GM19468 (cell line): ENCODE data around the gene CCDC14.
"Not testable (repeated sequence)": the region's sequence is repeated elsewhere in the genome, so short reads cannot be mapped to it uniquely, and the experiment has no call there.

Experiments
- ATAC-seq: cut with Tn5 transposase; IDR thresholded peaks from one replicate; pipeline ENCODE4 v1.9.1; 2021; ENCODE audit warnings: mild to moderate bottlenecking, moderate library complexity, moderate number of reproducible peaks; ENCODE audit not compliant: unreplicated experiment; ENCODE audit errors: extremely low read depth

The CCDC14 gene

GRCh38 chr3:123919353-123919752 is 41.7 kb downstream of the CCDC14 start:
- ATAC-seq = no peak

GRCh38 chr3:123914829-123915228 is 46.2 kb downstream of the CCDC14 start:
- no peak for ATAC-seq

GRCh38 chr3:123909785-123910184 is 51.2 kb downstream of the CCDC14 start:
- peak; percentile 64 for ATAC-seq

- ATAC-seq = no peak
Observed at GRCh38 chr3:123907720-123908119, 53.3 kb downstream of the CCDC14 start.

GRCh38 chr3:123899300-123899865 is 61.6 kb downstream of the CCDC14 start:
- ATAC-seq = no peak

GRCh38 chr3:123893012-123893411 is 68.0 kb downstream of the CCDC14 start:
- no peak for ATAC-seq

- no peak for ATAC-seq
Observed at GRCh38 chr3:123892195-123892594, 68.8 kb downstream of the CCDC14 start.

GRCh38 chr3:123890991-123891390 is 70.0 kb downstream of the CCDC14 start:
- not testable (repeated sequence) for ATAC-seq

GRCh38 chr3:123890162-123890561 is 70.9 kb downstream of the CCDC14 start:
- not testable (repeated sequence) for ATAC-seq

GRCh38 chr3:123884993-123885392 is 76.0 kb downstream of the CCDC14 start:
- no peak for ATAC-seq

GRCh38 chr3:123884203-123884831 is 76.7 kb downstream of the CCDC14 start, which contains the start of gene MYLK:
MYLK (minus strand) TSS chr3:123884332; CDS start chr3:123793841, 90,491 bp downstream.
- peak; percentile 39 for ATAC-seq

- no peak for ATAC-seq
Observed at GRCh38 chr3:123883701-123884202, 77.3 kb downstream of the CCDC14 start.

- ATAC-seq = no peak
Observed at GRCh38 chr3:123883111-123883510, 77.9 kb downstream of the CCDC14 start.

- ATAC-seq = no peak
Observed at GRCh38 chr3:123881771-123882170, 79.3 kb downstream of the CCDC14 start.

- ATAC-seq = no peak
Observed at GRCh38 chr3:123880998-123881561, 79.9 kb downstream of the CCDC14 start.

GRCh38 chr3:123878807-123879206 is 82.2 kb downstream of the CCDC14 start:
- ATAC-seq = no peak

GRCh38 chr3:123877965-123878364 is 83.1 kb downstream of the CCDC14 start:
- no peak for ATAC-seq

- no peak for ATAC-seq
Observed at GRCh38 chr3:123877466-123877865, 83.6 kb downstream of the CCDC14 start.

- ATAC-seq = no peak
Observed at GRCh38 chr3:123876858-123877257, 84.2 kb downstream of the CCDC14 start.

GRCh38 chr3:123872621-123873020 is 88.4 kb downstream of the CCDC14 start:
- ATAC-seq = no peak

- ATAC-seq = no peak
Observed at GRCh38 chr3:123871946-123872345, 89.1 kb downstream of the CCDC14 start.
